Naive B cell (primary cell): Measurements from ENCODE around the gene RNF183. TPM values are rescaled to one million over a fixed set of nuclear protein-coding genes. Genes with fewer than 3 reads are reported as not detected.
A peak's percentile ranks its signal among the peaks of the same experiment; 100 is the strongest.

Source experiments
- ATAC-seq, 2 donors: fragments of 150-1000 bp; cut with Tn5 transposase; 2 replicates each; pipeline ENCODE4 v1.10.0; 2021; ENCODE audit warnings: low read depth in 2 of 2, mild to moderate bottlenecking in 2 of 2, moderate library complexity in 2 of 2
- DNase-seq: peaks from one replicate; pipeline ENCODE4 v3.0.0; 2022
- H3K27ac Mint-ChIP-seq, 6 donors: one replicate each; pipeline ENCODE4 v1.8.0; 2020 to 2022; ENCODE audit warnings: mild to moderate bottlenecking in 6 of 6, mixed read lengths in 6 of 6, moderate library complexity in 5 of 6, inconsistent platforms in 2 of 6
- H3K27me3 Mint-ChIP-seq, 3 donors: one replicate each; pipeline ENCODE4 v1.8.0; 2021 to 2022; ENCODE audit warnings: mixed read lengths in 3 of 3, mild to moderate bottlenecking in 1 of 3
- H3K36me3 Mint-ChIP-seq, 2 donors: one replicate each; pipeline ENCODE4 v1.8.0; 2020 to 2022; ENCODE audit warnings: mixed read lengths in 2 of 2, inconsistent platforms in 1 of 2, mild to moderate bottlenecking in 1 of 2
- H3K4me1 Mint-ChIP-seq, 3 donors: one replicate each; pipeline ENCODE4 v1.8.0; 2020 to 2022; ENCODE audit warnings: mixed read lengths in 3 of 3, inconsistent platforms in 1 of 3, mild to moderate bottlenecking in 1 of 3, moderate library complexity in 1 of 3
- H3K4me3 Mint-ChIP-seq, 8 donors: one replicate each; pipeline ENCODE4 v1.8.0; 2020 to 2022; ENCODE audit warnings: mild to moderate bottlenecking in 8 of 8, mixed read lengths in 8 of 8, moderate library complexity in 8 of 8, inconsistent platforms in 2 of 8
- H3K9me3 Mint-ChIP-seq, 7 donors: one replicate each; pipeline ENCODE4 v1.8.0; 2020 to 2022; ENCODE audit warnings: mixed read lengths in 7 of 7, mild to moderate bottlenecking in 5 of 7, inconsistent platforms in 2 of 7, moderate library complexity in 1 of 7
- polyA plus RNA-seq, 6 donors: library from polyadenylated mRNA; unstranded; fragments of 300-500 nt; fragmentation: Illumina TruSeq; gene quantifications; one replicate each; pipeline ENCODE4 v1.2.3, GENCODE V29; 2021; ENCODE audit warnings: low read depth in 6 of 6

The RNF183 gene, protein sequence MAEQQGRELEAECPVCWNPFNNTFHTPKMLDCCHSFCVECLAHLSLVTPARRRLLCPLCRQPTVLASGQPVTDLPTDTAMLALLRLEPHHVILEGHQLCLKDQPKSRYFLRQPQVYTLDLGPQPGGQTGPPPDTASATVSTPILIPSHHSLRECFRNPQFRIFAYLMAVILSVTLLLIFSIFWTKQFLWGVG
- polyA plus RNA-seq: not detected

- DNase-seq (no peak), ATAC-seq (no peak)
- Mint-ChIP-seq H3K36me3 (no peaks in the 10 kb centered on the region), H3K9me3 (no peaks in the 10 kb centered on the region), H3K4me3 (peak within 1 kb of the TSS in 1 of 8 donors; percentile 1), H3K4me1 (peaks cover 0 to under 1% (median 0%) of the 10 kb centered on the region in 3 donors), H3K27me3 (peaks cover 8 to 16% (median 13%) of the 10 kb centered on the region in 3 donors), H3K27ac (peak within 1 kb of the TSS in 1 of 6 donors; percentile 51)
Measured at GRCh38 chr9:113302792-113303418, at the start of gene RNF183. RNF183 (minus strand) TSS chr9:113303376; CDS start chr9:113298184, 5,192 bp downstream.

DNA sequence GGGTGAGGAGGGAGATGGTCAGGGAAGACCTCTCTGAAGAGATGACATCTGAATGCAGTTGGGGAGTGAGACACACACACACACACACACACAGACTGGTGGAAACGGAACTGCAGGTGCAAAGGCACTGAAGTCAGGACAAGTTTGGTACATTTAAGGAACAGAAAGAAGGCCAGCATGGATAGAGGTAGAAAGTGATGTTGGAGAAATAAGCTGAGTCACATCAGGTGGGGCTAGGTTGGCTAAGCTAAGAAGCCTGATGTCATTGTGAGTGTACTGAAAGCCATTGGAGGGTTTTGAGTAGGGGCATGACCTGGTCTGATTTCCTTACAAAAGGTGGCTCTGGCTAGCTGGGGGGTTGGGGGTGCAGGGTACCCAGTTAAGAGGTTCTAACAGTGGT lies 49.2 kb upstream of the RNF183 start:
- peak overlapping the region in 2 of 6 donors; percentile 22 to 71 for H3K27ac Mint-ChIP-seq
- peak overlapping the region in 1 of 8 donors; percentile 31 for H3K4me3 Mint-ChIP-seq
- peaks cover 0 to 24% (median 18%) of the 10 kb centered on the region in 3 donors for H3K27me3 Mint-ChIP-seq
- no peaks in the 10 kb centered on the region for H3K9me3 Mint-ChIP-seq
- DNase-seq: no peak
- H3K4me1 Mint-ChIP-seq: peaks cover 18 to 24% (median 19%) of the 10 kb centered on the region in 3 donors
- ATAC-seq: no peak
- H3K36me3 Mint-ChIP-seq: no peaks in the 10 kb centered on the region

DNA sequence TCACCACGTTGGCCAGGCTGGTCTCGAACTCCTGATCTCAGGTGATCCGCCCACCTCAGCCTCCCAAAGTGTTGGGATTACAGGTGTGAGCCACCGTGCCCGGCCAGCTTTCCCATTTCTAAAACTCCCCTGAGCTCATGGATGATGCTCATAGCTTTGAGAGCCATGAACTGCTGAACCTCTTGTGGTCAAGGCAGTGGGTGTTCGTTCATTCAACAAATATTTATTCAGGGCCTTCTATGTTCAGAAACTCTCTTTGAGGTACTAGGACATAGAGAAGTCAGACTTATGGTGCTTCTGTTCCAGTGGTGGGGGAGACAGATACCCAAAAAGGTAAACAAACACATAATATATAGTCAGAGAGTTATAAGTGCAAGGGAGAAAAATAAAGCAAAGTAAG lies 48.8 kb upstream of the RNF183 start:
- Mint-ChIP-seq H3K4me3 (peak overlapping the region in 2 of 8 donors; percentile 22 to 31), H3K36me3 (no peaks in the 10 kb centered on the region), H3K27ac (peak overlapping the region in 2 of 6 donors; percentile 22 to 71), H3K4me1 (peaks cover 18 to 24% (median 19%) of the 10 kb centered on the region in 3 donors), H3K9me3 (no peaks in the 10 kb centered on the region), H3K27me3 (peaks cover 0 to 29% (median 18%) of the 10 kb centered on the region in 3 donors)
- DNase-seq (no peak), ATAC-seq (no peak)

DNA sequence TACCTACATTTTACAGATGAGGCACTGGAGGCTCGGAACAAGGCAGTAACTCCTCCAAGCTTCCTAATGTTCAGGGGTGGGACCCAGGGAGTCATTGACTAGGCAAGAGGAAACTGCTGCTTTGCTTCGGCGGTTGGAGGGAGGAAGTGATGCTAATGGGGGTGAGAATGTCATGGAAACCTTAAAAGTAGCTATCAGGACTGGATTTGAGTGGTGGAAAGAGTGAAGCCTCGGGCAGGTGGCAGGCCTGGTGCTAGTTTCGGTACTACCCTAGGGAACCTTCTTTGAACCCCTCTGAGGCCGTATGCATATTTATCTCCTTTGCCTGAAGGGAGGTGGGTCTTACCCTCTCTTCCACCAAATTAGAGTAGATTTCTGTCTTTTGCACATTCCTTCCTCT lies 47.8 kb upstream of the RNF183 start:
- DNase-seq: peak; percentile 50
- Mint-ChIP-seq H3K9me3 (no peaks in the 10 kb centered on the region), H3K27me3 (peaks cover 0 to 31% (median 18%) of the 10 kb centered on the region in 3 donors), H3K36me3 (no peaks in the 10 kb centered on the region), H3K4me1 (peaks cover 18 to 24% (median 19%) of the 10 kb centered on the region in 3 donors), H3K4me3 (peak overlapping the region; percentile 68 to 93 (median 86)), H3K27ac (peak overlapping the region in 1 of 6 donors; percentile 69)
- ATAC-seq: peak; percentile 53 to 54

GRCh38 chr9:113350107-113350661 lies 47.0 kb upstream of the RNF183 start:
- ATAC-seq (peak; percentile 15 to 20), DNase-seq (no peak)
- H3K4me3 Mint-ChIP-seq: peak overlapping the region; percentile 68 to 93 (median 86)
- H3K9me3 Mint-ChIP-seq: no peaks in the 10 kb centered on the region
- peak overlapping the region in 3 of 6 donors; percentile 62 to 86 (median 82) for H3K27ac Mint-ChIP-seq
- peaks cover 0 to 31% (median 18%) of the 10 kb centered on the region in 3 donors for H3K27me3 Mint-ChIP-seq
- H3K36me3 Mint-ChIP-seq: no peaks in the 10 kb centered on the region
- peaks cover 18 to 24% (median 19%) of the 10 kb centered on the region in 3 donors for H3K4me1 Mint-ChIP-seq

GRCh38 chr9:113349445-113350094 lies 46.4 kb upstream of the RNF183 start, which contains the start of gene BSPRY:
BSPRY (plus strand) TSS chr9:113349541; CDS start chr9:113349580, 39 bp downstream.
- peak within 1 kb of the TSS; percentile 80 to 93 (median 87) for H3K4me3 Mint-ChIP-seq
- no peaks in the 10 kb centered on the region for H3K9me3 Mint-ChIP-seq
- H3K27me3 Mint-ChIP-seq: peaks cover 0 to 31% (median 18%) of the 10 kb centered on the region in 3 donors
- peak; percentile 64 to 71 for ATAC-seq
- DNase-seq: peak; percentile 33
- H3K4me1 Mint-ChIP-seq: peaks cover 18 to 24% (median 19%) of the 10 kb centered on the region in 3 donors
- H3K27ac Mint-ChIP-seq: peak within 1 kb of the TSS in 3 of 6 donors; percentile 62 to 86 (median 82)
- no peaks in the 10 kb centered on the region for H3K36me3 Mint-ChIP-seq

DNA sequence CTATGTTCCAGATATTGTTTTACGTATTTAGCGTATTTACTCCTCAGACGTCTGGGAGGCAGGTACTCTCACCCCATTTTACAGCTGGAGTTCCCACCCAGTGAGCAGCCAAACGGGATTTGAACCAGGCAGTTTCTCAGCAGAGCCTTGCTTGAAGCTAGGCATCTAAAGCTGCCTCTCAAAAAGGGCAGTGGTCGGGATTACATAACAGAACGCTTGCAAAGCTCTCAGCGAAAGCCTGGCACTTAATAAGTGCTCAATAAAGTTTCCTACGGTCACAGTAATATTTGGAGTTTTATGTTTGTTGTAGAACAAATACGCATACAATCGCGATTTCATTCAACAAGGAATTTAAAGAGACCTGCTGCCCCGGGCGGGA lies 45.9 kb upstream of the RNF183 start:
- Mint-ChIP-seq H3K4me3 (peak overlapping the region; percentile 80 to 91 (median 86)), H3K36me3 (no peaks in the 10 kb centered on the region), H3K27me3 (peaks cover 0 to 31% (median 18%) of the 10 kb centered on the region in 3 donors), H3K4me1 (peaks cover 18 to 24% (median 19%) of the 10 kb centered on the region in 3 donors), H3K9me3 (no peaks in the 10 kb centered on the region), H3K27ac (peak overlapping the region in 1 of 6 donors; percentile 44)
- ATAC-seq (no peak), DNase-seq (no peak)

DNA sequence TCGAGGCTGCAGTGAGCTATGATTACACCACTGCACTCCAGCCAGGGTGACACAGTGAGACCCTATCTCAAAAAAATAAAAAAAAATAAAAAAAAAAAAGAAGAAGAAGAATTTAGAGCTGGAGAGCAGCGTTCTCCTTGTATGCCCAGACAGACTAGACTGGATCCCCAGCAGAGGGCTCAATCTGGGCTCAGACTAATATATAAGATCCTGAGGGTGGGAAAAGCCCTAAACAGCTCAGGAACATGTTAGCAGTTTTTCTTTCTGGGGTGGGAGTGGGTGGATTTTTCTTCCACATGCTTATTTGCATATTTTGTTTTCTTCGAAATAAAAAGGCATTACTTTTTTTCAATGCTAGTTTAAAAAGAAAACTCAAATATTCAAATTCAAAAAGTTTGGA lies 45.3 kb upstream of the RNF183 start:
- no peaks in the 10 kb centered on the region for H3K36me3 Mint-ChIP-seq

GRCh38 chr9:113345671-113346070 lies 42.5 kb upstream of the RNF183 start:
- Mint-ChIP-seq H3K9me3 (no peaks in the 10 kb centered on the region), H3K27me3 (peaks cover 0 to 14% (median 5%) of the 10 kb centered on the region in 3 donors), H3K36me3 (no peaks in the 10 kb centered on the region), H3K27ac (peak overlapping the region in 1 of 6 donors; percentile 56), H3K4me3 (no peak overlapping the region), H3K4me1 (peaks cover 10 to 12% (median 11%) of the 10 kb centered on the region in 3 donors)
- ATAC-seq (no peak), DNase-seq (no peak)

More for the DNA sequence above, 45.3 kb upstream of the RNF183 start:
- H3K4me1 Mint-ChIP-seq: peaks cover 18 to 24% (median 19%) of the 10 kb centered on the region in 3 donors
- peak overlapping the region in 5 of 8 donors; percentile 3 to 82 (median 53) for H3K4me3 Mint-ChIP-seq
- ATAC-seq (no peak), DNase-seq (no peak)
- H3K27me3 Mint-ChIP-seq: peaks cover 0 to 31% (median 18%) of the 10 kb centered on the region in 3 donors
- no peaks in the 10 kb centered on the region for H3K9me3 Mint-ChIP-seq
- H3K27ac Mint-ChIP-seq: peak overlapping the region in 2 of 6 donors; percentile 51 to 89

- DNase-seq: no peak
Measured at GRCh38 chr9:113345190-113345589, 42.0 kb upstream of the RNF183 start.

DNA sequence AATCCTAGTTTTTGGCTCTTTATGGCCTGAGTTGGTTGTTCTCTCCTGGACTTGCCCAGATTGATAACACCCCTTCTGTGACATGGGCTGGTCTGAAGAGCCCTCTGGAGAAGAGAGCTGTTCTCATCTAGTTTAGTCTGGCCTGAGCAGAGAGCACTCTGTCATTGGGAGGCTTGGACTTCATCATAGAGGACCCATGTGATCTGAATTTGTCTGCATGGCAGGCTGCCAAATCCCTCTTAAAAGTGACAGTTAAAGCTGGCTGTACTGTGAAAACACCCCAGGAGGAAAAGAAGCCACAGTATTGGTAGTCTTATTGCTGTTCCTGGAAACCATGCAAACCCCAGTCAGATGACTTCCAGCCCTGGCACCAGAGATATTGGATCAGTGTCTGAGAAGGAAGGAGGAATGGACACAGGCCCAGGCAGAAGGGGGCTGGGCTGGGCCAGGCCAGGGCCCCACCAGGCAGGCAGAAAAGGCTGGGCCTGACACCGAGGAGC lies 40.6 kb upstream of the RNF183 start:
- Mint-ChIP-seq H3K4me3 (no peak overlapping the region), H3K27me3 (peaks cover 0 to 7% (median 0%) of the 10 kb centered on the region in 3 donors), H3K27ac (peak overlapping the region in 1 of 6 donors; percentile 49), H3K36me3 (no peaks in the 10 kb centered on the region), H3K4me1 (peaks cover 13 to 19% (median 16%) of the 10 kb centered on the region in 3 donors), H3K9me3 (no peaks in the 10 kb centered on the region)
- ATAC-seq: no peak
- DNase-seq: no peak

More at GRCh38 chr9:113345190-113345589, 42.0 kb upstream of the RNF183 start:
- H3K27me3 Mint-ChIP-seq: peaks cover 0 to 9% (median 1%) of the 10 kb centered on the region in 3 donors
- ATAC-seq: no peak
- peak overlapping the region in 1 of 8 donors; percentile 23 for H3K4me3 Mint-ChIP-seq
- H3K36me3 Mint-ChIP-seq: no peaks in the 10 kb centered on the region
- peak overlapping the region in 1 of 6 donors; percentile 9 for H3K27ac Mint-ChIP-seq
- H3K9me3 Mint-ChIP-seq: no peaks in the 10 kb centered on the region
- peaks cover 10 to 12% (median 11%) of the 10 kb centered on the region in 3 donors for H3K4me1 Mint-ChIP-seq

DNA sequence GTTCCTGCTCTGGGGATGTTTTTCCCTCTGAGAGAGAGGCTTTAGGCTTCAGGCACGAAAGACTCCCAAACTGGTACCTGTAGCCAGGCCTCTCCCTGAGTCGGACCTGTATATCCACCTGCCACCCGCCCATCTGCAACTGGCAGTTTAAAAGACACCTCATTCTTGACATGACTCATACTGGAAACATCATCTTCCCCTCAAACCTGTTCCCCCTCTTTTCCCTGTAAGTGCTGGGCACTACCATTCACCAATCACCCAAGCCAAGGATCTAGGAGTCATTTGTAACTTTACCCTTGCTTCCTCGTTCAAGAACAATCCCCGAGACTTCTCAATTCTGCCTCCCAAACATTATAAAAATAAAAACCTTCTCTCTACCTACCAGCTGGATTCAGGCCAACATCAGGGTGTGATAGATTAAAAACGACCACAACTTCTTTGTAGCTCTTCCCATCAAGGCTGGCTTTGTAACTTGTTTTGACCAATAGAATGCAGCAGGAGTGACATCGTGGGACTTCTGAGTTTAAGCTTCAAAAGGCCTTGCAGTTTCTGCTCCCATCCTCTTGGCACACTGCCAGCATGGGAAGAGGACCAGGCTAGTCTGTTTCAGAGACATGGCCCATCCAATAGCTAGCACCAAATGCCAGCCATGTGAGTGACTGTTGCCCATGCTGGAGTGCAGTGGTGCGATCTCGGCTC lies 38.7 kb upstream of the RNF183 start:
- DNase-seq (no peak), ATAC-seq (no peak)
- peak overlapping the region in 2 of 6 donors; percentile 8 to 43 for H3K27ac Mint-ChIP-seq
- peaks cover 13 to 19% (median 16%) of the 10 kb centered on the region in 3 donors for H3K4me1 Mint-ChIP-seq
- H3K27me3 Mint-ChIP-seq: peaks cover 0 to under 1% (median 0%) of the 10 kb centered on the region in 3 donors
- no peaks in the 10 kb centered on the region for H3K36me3 Mint-ChIP-seq
- H3K4me3 Mint-ChIP-seq: peak overlapping the region in 7 of 8 donors; percentile 58 to 94 (median 83)
- no peaks in the 10 kb centered on the region for H3K9me3 Mint-ChIP-seq
